PC-9 (cell line): Measurements from ENCODE around the gene KRTAP9-3. TPM values are rescaled to one million over a fixed set of nuclear protein-coding genes. Genes with fewer than 3 reads are reported as not detected.

Experiments used
- BruUV-seq: library from RNA; stranded (reverse); fragments of 400-500 nt; replicated peaks from 2 replicates; lab custom pipeline; 2021; lab: Mats Ljungman, UMichigan
- CTCF ChIA-PET: fragments of 300-600 bp; sonication (Branson Sonifier 250); formaldehyde crosslinking; loops from one replicate; lab custom pipeline; 2022; ENCODE audit warnings: antibody characterized with exemption; lab: Charles Lee
- POLR2A ChIA-PET: fragments of 300-600 bp; sonication (Branson Sonifier 250); formaldehyde crosslinking; loops from one replicate; lab custom pipeline; 2022; ENCODE audit warnings: antibody characterized with exemption; ENCODE audit not compliant: unreplicated experiment; lab: Charles Lee
- DNase-seq, 2 experiments: peaks; one replicate each; pipeline versions ENCODE4 v3.0.0 to v3.0.0-alpha.2; 2015 to 2022; ENCODE audit warnings: mixed read lengths in 1 of 2
- H2AFZ ChIP-seq: fragments of 200-600 bp; sonication (generic); 2 replicates; pipeline ENCODE4 v1.8.1; 2017; ENCODE audit warnings: antibody characterized with exemption
- H3F3A ChIP-seq: fragments of 200-600 bp; sonication (generic); 2 replicates; pipeline ENCODE4 v1.8.1; 2017; ENCODE audit warnings: antibody characterized with exemption, mild to moderate bottlenecking, low read depth; ENCODE audit not compliant: insufficient read depth
- H3K27ac ChIP-seq: fragments of 200-600 bp; sonication (generic); 2 replicates; pipeline ENCODE4 v1.6.1; 2016; ENCODE audit warnings: mixed run types
- H3K27me3 ChIP-seq: fragments of 200-600 bp; sonication (generic); 2 replicates; pipeline ENCODE4 v1.6.1; 2016; ENCODE audit warnings: low read depth, mixed run types; ENCODE audit not compliant: insufficient read depth
- H3K36me3 ChIP-seq: fragments of 200-600 bp; sonication (generic); 2 replicates; pipeline ENCODE4 v1.6.1; 2016; ENCODE audit warnings: low read depth, mixed run types
- H3K4me1 ChIP-seq: fragments of 200-600 bp; sonication (generic); replicated peaks from 2 replicates; pipeline ENCODE4 v1.6.1; 2016; ENCODE audit warnings: mixed run types; ENCODE audit not compliant: insufficient read depth
- H3K4me2 ChIP-seq: fragments of 200-600 bp; sonication (generic); 2 replicates; pipeline ENCODE4 v1.6.1; 2017; ENCODE audit warnings: mixed run types
- H3K4me3 ChIP-seq: fragments of 200-600 bp; sonication (generic); 2 replicates; pipeline ENCODE4 v1.6.1; 2016; ENCODE audit warnings: mixed run types
- H3K79me2 ChIP-seq: fragments of 200-600 bp; sonication (generic); 2 replicates; pipeline ENCODE4 v1.6.1; 2017; ENCODE audit warnings: low read depth, mixed run types
- H3K9me2 ChIP-seq: fragments of 200-600 bp; sonication (generic); 2 replicates; pipeline ENCODE4 v1.8.1; 2017; ENCODE audit warnings: mild to moderate bottlenecking; ENCODE audit not compliant: insufficient read depth
- H3K9me3 ChIP-seq: fragments of 200-600 bp; sonication (generic); 2 replicates; pipeline ENCODE4 v1.8.1; 2016; ENCODE audit warnings: low read depth; ENCODE audit not compliant: insufficient read depth
- H4K20me1 ChIP-seq: fragments of 200-600 bp; sonication (generic); 2 replicates; pipeline ENCODE4 v1.8.1; 2017; ENCODE audit not compliant: insufficient read depth
- CTCF ChIP-seq: fragments of 200-600 bp; sonication (generic); conservative IDR thresholded peaks from 2 replicates; pipeline ENCODE4 v1.6.1; 2017; ENCODE audit warnings: mixed run types, antibody characterized with exemption, mild to moderate bottlenecking, moderate library complexity
- EZH2 ChIP-seq: fragments of 200-600 bp; sonication (generic); IDR thresholded peaks from 2 replicates; pipeline ENCODE4 v1.8.0; 2017; ENCODE audit warnings: antibody characterized with exemption, low read depth
- intact Hi-C: fragments of 100-400 bp; cut with micrococcal nuclease; formaldehyde crosslinking; loops from one replicate; pipeline ENCODE4 v1.10.0; 2022; ENCODE audit not compliant: unreplicated experiment
- total RNA-seq: library from RNA; stranded (reverse); gene quantifications from 2 replicates; pipeline ENCODE4 v1.2.3, GENCODE V29; 2021

Gene KRTAP9-3
- total RNA-seq, 1 experiment from 2014 or later, result not detected

- Histone ChIP-seq H4K20me1 (no peaks in the 10 kb centered on the region), H3K27ac (peak overlapping the region; percentile 83), H3K36me3 (no peaks in the 10 kb centered on the region), H3K79me2 (no peaks in the 10 kb centered on the region), H3K4me2 (peak overlapping the region; percentile 41), H3K4me1 (peaks cover 33% of the 10 kb centered on the region), H3K4me3 (no peak overlapping the region), H3K9me3 (no peaks in the 10 kb centered on the region; the same call in none of the 2 replicates), H3F3A (peaks cover 27% of the 10 kb centered on the region), H2AFZ (no peak overlapping the region), H3K9me2 (no peaks in the 10 kb centered on the region), H3K27me3 (no peaks in the 10 kb centered on the region)
- CTCF ChIA-PET, result no interaction called here
- peak in 1 of 2 experiments; percentile 4 for DNase-seq
- no peak for TF ChIP-seq EZH2
- no TSS peak for BruUV-seq
- intact Hi-C loops, result no loop called here
- POLR2A ChIA-PET, result interaction anchor here (0.6 kb wide), 1 partner anchor 37 kb away, joined by 3 read pairs; no protein-coding TSS in a partner anchor
These were observed 19.6 kb upstream of the KRTAP9-3 start for GRCh38 chr17:41212524-41213169.

- CTCF ChIA-PET, result no interaction called here
- intact Hi-C loops, result no loop called here
These were observed 16.6 kb upstream of the KRTAP9-3 start for GRCh38 chr17:41215681-41216080.

GRCh38 chr17:41223821-41224220 is 8.4 kb upstream of the KRTAP9-3 start:
- ChIA-PET CTCF (interaction anchor here (0.6 kb wide), 1 partner anchor 124 kb away, joined by 4 read pairs; no protein-coding TSS in a partner anchor), POLR2A (no interaction called here)
- Histone ChIP-seq H2AFZ (no peak overlapping the region), H3K27ac (no peak overlapping the region), H3K36me3 (no peaks in the 10 kb centered on the region), H4K20me1 (no peaks in the 10 kb centered on the region), H3K9me3 (no peaks in the 10 kb centered on the region), H3K9me2 (no peaks in the 10 kb centered on the region; the same call in 1 of the 2 replicates), H3K27me3 (no peaks in the 10 kb centered on the region), H3K4me3 (no peak overlapping the region), H3K79me2 (no peaks in the 10 kb centered on the region), H3K4me2 (no peak overlapping the region), H3K4me1 (no peaks in the 10 kb centered on the region), H3F3A (no peaks in the 10 kb centered on the region)
- DNase-seq, result no peak
- TF ChIP-seq EZH2, result no peak
- no peak for TF ChIP-seq CTCF
- BruUV-seq, result no TSS peak
- intact Hi-C loops, result no loop called here

More at GRCh38 chr17:41215681-41216080, 16.6 kb upstream of the KRTAP9-3 start:
- Histone ChIP-seq H3K27me3 (no peaks in the 10 kb centered on the region), H3K4me2 (no peak overlapping the region), H4K20me1 (no peaks in the 10 kb centered on the region), H3F3A (peaks cover 27% of the 10 kb centered on the region), H3K79me2 (no peaks in the 10 kb centered on the region), H3K9me2 (no peaks in the 10 kb centered on the region), H3K36me3 (no peaks in the 10 kb centered on the region), H3K27ac (no peak overlapping the region), H3K9me3 (peaks cover 3% of the 10 kb centered on the region; the same call in 1 of the 2 replicates), H3K4me1 (peaks cover 33% of the 10 kb centered on the region), H3K4me3 (no peak overlapping the region), H2AFZ (no peak overlapping the region)
- TF ChIP-seq CTCF (no peak), EZH2 (no peak)
- BruUV-seq, result no TSS peak
- DNase-seq, result no peak
- POLR2A ChIA-PET, result no interaction called here
